Mucosa of stomach (tissue), 1 donor: ENCODE results near the gene GSPT1.

ENCODE experiments used
- H3K27me3 ChIP-seq: one replicate; pipeline ENCODE4 v1.7.0; 2013; ENCODE audit warnings: mild to moderate bottlenecking, low read length; ENCODE audit not compliant: control insufficient read depth, insufficient read depth
- H3K36me3 ChIP-seq: one replicate; pipeline ENCODE4 v1.7.0; 2013; ENCODE audit warnings: low read length; ENCODE audit not compliant: control insufficient read depth, insufficient read depth
- H3K4me1 ChIP-seq: one replicate; pipeline ENCODE4 v1.7.0; 2013; ENCODE audit warnings: mild to moderate bottlenecking, low read length; ENCODE audit not compliant: control insufficient read depth, insufficient read depth
- H3K4me3 ChIP-seq: one replicate; pipeline ENCODE4 v1.7.0; 2013; ENCODE audit warnings: low read length
- H3K9ac ChIP-seq: one replicate; pipeline ENCODE4 v1.7.0; 2013; ENCODE audit warnings: mild to moderate bottlenecking, low read length, moderate library complexity
- H3K9me3 ChIP-seq: one replicate; pipeline ENCODE4 v1.7.0; 2013; ENCODE audit warnings: mild to moderate bottlenecking, low read length, moderate library complexity; ENCODE audit not compliant: control insufficient read depth
- donor health status: Pancreatic carcinoma.

Gene GSPT1

GRCh38 chr16:11907160-11907970, 8.4 kb downstream of the GSPT1 start:
- no peaks in the 10 kb centered on the region for H3K9me3 ChIP-seq
- H3K4me1 ChIP-seq, result peaks cover 8% of the 10 kb centered on the region
- H3K4me3 ChIP-seq, result no peak overlapping the region
- H3K36me3 ChIP-seq, result no peaks in the 10 kb centered on the region
- H3K27me3 ChIP-seq, result no peaks in the 10 kb centered on the region
- H3K9ac ChIP-seq, result no peak overlapping the region

GRCh38 chr16:11903906-11904305, 11.8 kb downstream of the GSPT1 start:
- H3K4me3 ChIP-seq, result no peak overlapping the region
- no peaks in the 10 kb centered on the region for H3K36me3 ChIP-seq
- no peaks in the 10 kb centered on the region for H3K4me1 ChIP-seq
- H3K9ac ChIP-seq, result no peak overlapping the region
- H3K9me3 ChIP-seq, result no peaks in the 10 kb centered on the region
- H3K27me3 ChIP-seq, result no peaks in the 10 kb centered on the region

- H3K27me3 ChIP-seq, result no peaks in the 10 kb centered on the region
These were observed 14.7 kb downstream of the GSPT1 start for GRCh38 chr16:11901091-11901490.

GRCh38 chr16:11896486-11897176, 19.1 kb downstream of the GSPT1 start:
- Histone ChIP-seq H3K4me1 (no peaks in the 10 kb centered on the region), H3K9ac (no peak overlapping the region), H3K9me3 (no peaks in the 10 kb centered on the region), H3K4me3 (no peak overlapping the region), H3K27me3 (no peaks in the 10 kb centered on the region), H3K36me3 (no peaks in the 10 kb centered on the region)

More at GRCh38 chr16:11901091-11901490, 14.7 kb downstream of the GSPT1 start:
- Histone ChIP-seq H3K4me1 (no peaks in the 10 kb centered on the region), H3K4me3 (no peak overlapping the region), H3K9ac (no peak overlapping the region), H3K9me3 (no peaks in the 10 kb centered on the region), H3K36me3 (no peaks in the 10 kb centered on the region)

- H3K9ac ChIP-seq, result no peak overlapping the region
- no peaks in the 10 kb centered on the region for H3K9me3 ChIP-seq
- no peaks in the 10 kb centered on the region for H3K27me3 ChIP-seq
- H3K4me1 ChIP-seq, result no peaks in the 10 kb centered on the region
- H3K4me3 ChIP-seq, result no peak overlapping the region
- no peaks in the 10 kb centered on the region for H3K36me3 ChIP-seq
These were observed 22.2 kb downstream of the GSPT1 start for GRCh38 chr16:11893571-11893970.

- H3K9ac ChIP-seq, result no peak overlapping the region
These were observed 23.0 kb downstream of the GSPT1 start for GRCh38 chr16:11892761-11893160.

GRCh38 chr16:11890231-11890965, 25.4 kb downstream of the GSPT1 start:
- H3K9me3 ChIP-seq, result no peaks in the 10 kb centered on the region
- no peak overlapping the region for H3K9ac ChIP-seq
- H3K4me3 ChIP-seq, result no peak overlapping the region
- no peaks in the 10 kb centered on the region for H3K36me3 ChIP-seq
- no peaks in the 10 kb centered on the region for H3K27me3 ChIP-seq
- no peaks in the 10 kb centered on the region for H3K4me1 ChIP-seq

More at GRCh38 chr16:11892761-11893160, 23.0 kb downstream of the GSPT1 start:
- H3K9me3 ChIP-seq, result no peaks in the 10 kb centered on the region
- no peaks in the 10 kb centered on the region for H3K27me3 ChIP-seq
- no peaks in the 10 kb centered on the region for H3K36me3 ChIP-seq
- no peak overlapping the region for H3K4me3 ChIP-seq
- H3K4me1 ChIP-seq, result no peaks in the 10 kb centered on the region

- no peaks in the 10 kb centered on the region for H3K4me1 ChIP-seq
- no peaks in the 10 kb centered on the region for H3K27me3 ChIP-seq
- H3K4me3 ChIP-seq, result no peak overlapping the region
- no peaks in the 10 kb centered on the region for H3K9me3 ChIP-seq
- H3K9ac ChIP-seq, result no peak overlapping the region
- H3K36me3 ChIP-seq, result no peaks in the 10 kb centered on the region
These were observed 28.9 kb downstream of the GSPT1 start for GRCh38 chr16:11886881-11887280.

- Histone ChIP-seq H3K9me3 (no peaks in the 10 kb centered on the region), H3K27me3 (no peaks in the 10 kb centered on the region), H3K36me3 (no peaks in the 10 kb centered on the region), H3K4me1 (no peaks in the 10 kb centered on the region), H3K9ac (no peak overlapping the region), H3K4me3 (no peak overlapping the region)
These were observed 31.7 kb downstream of the GSPT1 start for GRCh38 chr16:11884035-11884434.

- no peak overlapping the region for H3K9ac ChIP-seq
- H3K9me3 ChIP-seq, result no peaks in the 10 kb centered on the region
- no peaks in the 10 kb centered on the region for H3K36me3 ChIP-seq
- no peaks in the 10 kb centered on the region for H3K4me1 ChIP-seq
- H3K27me3 ChIP-seq, result no peaks in the 10 kb centered on the region
- H3K4me3 ChIP-seq, result no peak overlapping the region
These were observed 35.7 kb downstream of the GSPT1 start for GRCh38 chr16:11880007-11880406.

- H3K27me3 ChIP-seq, result no peaks in the 10 kb centered on the region
- H3K9ac ChIP-seq, result no peak overlapping the region
- H3K9me3 ChIP-seq, result no peaks in the 10 kb centered on the region
- no peaks in the 10 kb centered on the region for H3K4me1 ChIP-seq
- H3K4me3 ChIP-seq, result no peak overlapping the region
- H3K36me3 ChIP-seq, result no peaks in the 10 kb centered on the region
These were observed 38.4 kb downstream of the GSPT1 start for GRCh38 chr16:11877374-11877773.

GRCh38 chr16:11876306-11876705, 39.5 kb downstream of the GSPT1 start:
- Histone ChIP-seq H3K27me3 (no peaks in the 10 kb centered on the region), H3K36me3 (no peaks in the 10 kb centered on the region), H3K9ac (no peak overlapping the region), H3K4me1 (no peaks in the 10 kb centered on the region), H3K9me3 (no peaks in the 10 kb centered on the region), H3K4me3 (no peak overlapping the region)
